ENCODE results near the gene SACM1L.

- TF ChIP-seq CTCF (conservative IDR thresholded peaks at IDR 0.05 in 1 of 2, IDR thresholded peaks at IDR 0.05 in 1 of 2; ENCODE audit: extremely low read depth in 1 of 2, insufficient read depth in 1 of 2, low read depth in 1 of 2, low read length in 2 of 2), result peak; percentile 98
- TF ChIP-seq EZH2 (IDR thresholded peaks at IDR 0.05; ENCODE audit: borderline replicate concordance, low read length), result no peak
Measured at GRCh38 chr3:45659661-45660566, 29.3 kb upstream of the SACM1L start.

Measured in mammary epithelial cell (primary cell).